Measurements from ENCODE around the gene MDN1. TPM values are rescaled to one million over a fixed set of nuclear protein-coding genes. Genes with fewer than 3 reads are reported as not detected.

MDN1 gene
- polyA plus RNA-seq, 1 of the 3 experiments (the other 2 are of a cell fraction): 8.5 TPM

DNA sequence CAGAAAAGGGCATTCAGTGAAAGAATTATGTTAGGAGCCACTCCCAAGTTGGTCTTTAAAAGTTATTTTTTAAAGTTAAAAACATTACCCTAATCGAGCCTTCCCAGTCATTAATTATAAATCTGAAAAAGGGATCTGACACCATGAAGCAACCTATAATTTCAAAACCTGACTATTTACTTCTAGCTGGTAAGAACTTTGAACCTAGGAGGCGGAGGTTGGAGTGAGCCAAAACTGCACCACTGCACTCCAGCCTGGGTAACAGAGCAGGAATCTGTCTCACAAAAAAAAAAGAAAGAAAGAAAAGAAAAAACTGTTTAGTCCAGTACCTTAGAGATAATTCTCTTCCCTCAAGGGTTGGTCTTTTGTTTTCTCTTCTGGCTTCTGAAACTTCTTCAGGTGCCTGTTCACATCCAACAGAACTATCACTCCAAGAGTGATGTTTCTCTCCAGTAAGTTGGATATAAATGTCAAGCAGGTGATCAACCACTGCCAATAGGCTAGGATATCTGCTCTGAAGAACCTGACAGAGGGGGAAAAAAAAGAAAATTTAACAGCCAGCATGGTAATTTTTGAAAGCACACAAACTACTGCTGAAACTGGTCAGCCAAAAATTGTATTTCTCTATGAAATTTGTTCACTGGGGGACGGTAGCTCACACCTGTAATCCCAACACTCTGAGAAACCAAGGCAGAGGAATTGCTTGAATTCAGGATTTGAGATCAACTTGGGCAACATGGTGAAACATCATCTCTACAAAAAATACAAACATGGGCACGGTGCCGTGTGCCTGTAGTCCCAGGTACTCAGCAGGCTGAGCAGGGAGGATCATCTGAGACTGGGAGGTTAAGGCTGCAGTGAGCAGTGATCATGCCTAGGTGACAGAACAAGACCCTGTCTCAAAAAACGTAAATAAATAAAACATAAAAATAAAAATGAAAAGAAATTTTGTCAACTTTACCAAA is 38.2 kb downstream of the MDN1 start:
- no peak overlapping the region for H2AFZ ChIP-seq (ENCODE audit: low read depth)
- no peaks in the 10 kb centered on the region for H4K20me1 ChIP-seq (ENCODE audit: insufficient read depth)
- H3K9me3 ChIP-seq: no peaks in the 10 kb centered on the region
- H3F3A ChIP-seq (replicated peaks; ENCODE audit: insufficient read depth): no peaks in the 10 kb centered on the region
- H3K9me2 ChIP-seq: no peaks in the 10 kb centered on the region
- no peak overlapping the region for H3K27ac ChIP-seq (ENCODE audit: low read depth in 2 of 2, low read length in 1 of 2)
- H3K27me3 ChIP-seq (ENCODE audit: insufficient read depth): no peaks in the 10 kb centered on the region
- WGBS (ENCODE audit: low lambda C conversion rate): 89% methylated on average over 6 of the region's 6 CpGs
- ChIA-PET CTCF (no interaction called here), POLR2A (no interaction called here)
- DNase-seq: no peak
- H3K9ac ChIP-seq: no peak overlapping the region
- no peak overlapping the region for H3K4me3 ChIP-seq (ENCODE audit: low read depth in 2 of 2, low read length in 1 of 2)
- no peak overlapping the region for H3K4me2 ChIP-seq
- TF ChIP-seq CHD2 (IDR thresholded peaks at IDR 0.05; ENCODE audit: low read length, partially characterized antibody): no peak
- no peak for TF ChIP-seq TCF12 (IDR thresholded peaks at IDR 0.05)
- no peak for TF ChIP-seq SMC3 (IDR thresholded peaks at IDR 0.05; ENCODE audit: low read depth, low read length)
- TF ChIP-seq YY1 (IDR thresholded peaks at IDR 0.05; ENCODE audit: low read depth): no peak
- TF ChIP-seq, protein P1, sequence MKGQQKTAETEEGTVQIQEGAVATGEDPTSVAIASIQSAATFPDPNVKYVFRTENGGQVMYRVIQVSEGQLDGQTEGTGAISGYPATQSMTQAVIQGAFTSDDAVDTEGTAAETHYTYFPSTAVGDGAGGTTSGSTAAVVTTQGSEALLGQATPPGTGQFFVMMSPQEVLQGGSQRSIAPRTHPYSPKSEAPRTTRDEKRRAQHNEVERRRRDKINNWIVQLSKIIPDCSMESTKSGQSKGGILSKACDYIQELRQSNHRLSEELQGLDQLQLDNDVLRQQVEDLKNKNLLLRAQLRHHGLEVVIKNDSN (IDR thresholded peaks at IDR 0.05; ENCODE audit: borderline replicate concordance, low read depth): no peak
- TF ChIP-seq, protein P2, sequence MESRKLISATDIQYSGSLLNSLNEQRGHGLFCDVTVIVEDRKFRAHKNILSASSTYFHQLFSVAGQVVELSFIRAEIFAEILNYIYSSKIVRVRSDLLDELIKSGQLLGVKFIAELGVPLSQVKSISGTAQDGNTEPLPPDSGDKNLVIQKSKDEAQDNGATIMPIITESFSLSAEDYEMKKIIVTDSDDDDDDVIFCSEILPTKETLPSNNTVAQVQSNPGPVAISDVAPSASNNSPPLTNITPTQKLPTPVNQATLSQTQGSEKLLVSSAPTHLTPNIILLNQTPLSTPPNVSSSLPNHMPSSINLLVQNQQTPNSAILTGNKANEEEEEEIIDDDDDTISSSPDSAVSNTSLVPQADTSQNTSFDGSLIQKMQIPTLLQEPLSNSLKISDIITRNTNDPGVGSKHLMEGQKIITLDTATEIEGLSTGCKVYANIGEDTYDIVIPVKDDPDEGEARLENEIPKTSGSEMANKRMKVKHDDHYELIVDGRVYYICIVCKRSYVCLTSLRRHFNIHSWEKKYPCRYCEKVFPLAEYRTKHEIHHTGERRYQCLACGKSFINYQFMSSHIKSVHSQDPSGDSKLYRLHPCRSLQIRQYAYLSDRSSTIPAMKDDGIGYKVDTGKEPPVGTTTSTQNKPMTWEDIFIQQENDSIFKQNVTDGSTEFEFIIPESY (IDR thresholded peaks at IDR 0.05; ENCODE audit: borderline replicate concordance, low read depth): no peak
- TF ChIP-seq, protein P3, sequence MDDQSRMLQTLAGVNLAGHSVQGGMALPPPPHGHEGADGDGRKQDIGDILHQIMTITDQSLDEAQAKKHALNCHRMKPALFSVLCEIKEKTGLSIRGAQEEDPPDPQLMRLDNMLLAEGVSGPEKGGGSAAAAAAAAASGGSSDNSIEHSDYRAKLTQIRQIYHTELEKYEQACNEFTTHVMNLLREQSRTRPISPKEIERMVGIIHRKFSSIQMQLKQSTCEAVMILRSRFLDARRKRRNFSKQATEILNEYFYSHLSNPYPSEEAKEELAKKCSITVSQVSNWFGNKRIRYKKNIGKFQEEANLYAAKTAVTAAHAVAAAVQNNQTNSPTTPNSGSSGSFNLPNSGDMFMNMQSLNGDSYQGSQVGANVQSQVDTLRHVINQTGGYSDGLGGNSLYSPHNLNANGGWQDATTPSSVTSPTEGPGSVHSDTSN (IDR thresholded peaks at IDR 0.05): no peak
- no peak for TF ChIP-seq GABPA (IDR thresholded peaks at IDR 0.05; ENCODE audit: low read depth)
- TF ChIP-seq, protein P4, sequence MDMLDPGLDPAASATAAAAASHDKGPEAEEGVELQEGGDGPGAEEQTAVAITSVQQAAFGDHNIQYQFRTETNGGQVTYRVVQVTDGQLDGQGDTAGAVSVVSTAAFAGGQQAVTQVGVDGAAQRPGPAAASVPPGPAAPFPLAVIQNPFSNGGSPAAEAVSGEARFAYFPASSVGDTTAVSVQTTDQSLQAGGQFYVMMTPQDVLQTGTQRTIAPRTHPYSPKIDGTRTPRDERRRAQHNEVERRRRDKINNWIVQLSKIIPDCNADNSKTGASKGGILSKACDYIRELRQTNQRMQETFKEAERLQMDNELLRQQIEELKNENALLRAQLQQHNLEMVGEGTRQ (IDR thresholded peaks at IDR 0.05; ENCODE audit: borderline replicate concordance, low read depth, low read length): no peak
- no peak for TF ChIP-seq RCOR1 (IDR thresholded peaks at IDR 0.05; ENCODE audit: low read length)
- no peak for TF ChIP-seq NFIC (IDR thresholded peaks at IDR 0.05; ENCODE audit: borderline replicate concordance)
- no peak for TF ChIP-seq MXI1 (IDR thresholded peaks at IDR 0.05; ENCODE audit: low read depth, low read length)
- no peak for TF ChIP-seq GATA2 (CRISPR knock-in tag; IDR thresholded peaks at IDR 0.05)
- TF ChIP-seq TEAD4 (IDR thresholded peaks at IDR 0.05; ENCODE audit: borderline replicate concordance, insufficient read depth): no peak
- no peak for TF ChIP-seq EP300 (IDR thresholded peaks at IDR 0.05; ENCODE audit: borderline replicate concordance in 1 of 2, low read depth in 1 of 2, low read length in 1 of 2)
- TF ChIP-seq POLR2AphosphoS5 (IDR thresholded peaks at IDR 0.05; ENCODE audit: low read depth, low read length): no peak
- TF ChIP-seq, protein P5, sequence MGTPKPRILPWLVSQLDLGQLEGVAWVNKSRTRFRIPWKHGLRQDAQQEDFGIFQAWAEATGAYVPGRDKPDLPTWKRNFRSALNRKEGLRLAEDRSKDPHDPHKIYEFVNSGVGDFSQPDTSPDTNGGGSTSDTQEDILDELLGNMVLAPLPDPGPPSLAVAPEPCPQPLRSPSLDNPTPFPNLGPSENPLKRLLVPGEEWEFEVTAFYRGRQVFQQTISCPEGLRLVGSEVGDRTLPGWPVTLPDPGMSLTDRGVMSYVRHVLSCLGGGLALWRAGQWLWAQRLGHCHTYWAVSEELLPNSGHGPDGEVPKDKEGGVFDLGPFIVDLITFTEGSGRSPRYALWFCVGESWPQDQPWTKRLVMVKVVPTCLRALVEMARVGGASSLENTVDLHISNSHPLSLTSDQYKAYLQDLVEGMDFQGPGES (IDR thresholded peaks at IDR 0.05; ENCODE audit: low read depth, low read length): no peak
- TF ChIP-seq, protein P6, sequence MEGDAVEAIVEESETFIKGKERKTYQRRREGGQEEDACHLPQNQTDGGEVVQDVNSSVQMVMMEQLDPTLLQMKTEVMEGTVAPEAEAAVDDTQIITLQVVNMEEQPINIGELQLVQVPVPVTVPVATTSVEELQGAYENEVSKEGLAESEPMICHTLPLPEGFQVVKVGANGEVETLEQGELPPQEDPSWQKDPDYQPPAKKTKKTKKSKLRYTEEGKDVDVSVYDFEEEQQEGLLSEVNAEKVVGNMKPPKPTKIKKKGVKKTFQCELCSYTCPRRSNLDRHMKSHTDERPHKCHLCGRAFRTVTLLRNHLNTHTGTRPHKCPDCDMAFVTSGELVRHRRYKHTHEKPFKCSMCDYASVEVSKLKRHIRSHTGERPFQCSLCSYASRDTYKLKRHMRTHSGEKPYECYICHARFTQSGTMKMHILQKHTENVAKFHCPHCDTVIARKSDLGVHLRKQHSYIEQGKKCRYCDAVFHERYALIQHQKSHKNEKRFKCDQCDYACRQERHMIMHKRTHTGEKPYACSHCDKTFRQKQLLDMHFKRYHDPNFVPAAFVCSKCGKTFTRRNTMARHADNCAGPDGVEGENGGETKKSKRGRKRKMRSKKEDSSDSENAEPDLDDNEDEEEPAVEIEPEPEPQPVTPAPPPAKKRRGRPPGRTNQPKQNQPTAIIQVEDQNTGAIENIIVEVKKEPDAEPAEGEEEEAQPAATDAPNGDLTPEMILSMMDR (IDR thresholded peaks at IDR 0.05): no peak
- H3K4me1 ChIP-seq (ENCODE audit: control insufficient read depth in 1 of 2, insufficient read depth in 2 of 2, low read depth in 1 of 2, low read length in 1 of 2): no peaks in the 10 kb centered on the region
- peaks cover 32 to 59% of the 10 kb centered on the region in 2 experiments for H3K36me3 ChIP-seq (replicated peaks in 1 of 2; ENCODE audit: control insufficient read depth in 1 of 2, insufficient read depth in 2 of 2, low read length in 1 of 2)
- H3K79me2 ChIP-seq (ENCODE audit: insufficient read depth): no peaks in the 10 kb centered on the region

Measured in SK-N-SH (cell line).